Skeletal muscle tissue (tissue), 4 donors: Measurements from ENCODE around the gene TM2D1. TPM values are rescaled to one million over a fixed set of nuclear protein-coding genes. Genes with fewer than 3 reads are reported as not detected.
A peak's percentile ranks its signal among the peaks of the same experiment; 100 is the strongest.
"Not testable (repeated sequence)": the region's sequence is repeated elsewhere in the genome, so short reads cannot be mapped to it uniquely, and the experiment has no call there.

ENCODE experiments used
- H3K27ac ChIP-seq: one replicate; pipeline ENCODE4 v1.7.0; 2013; ENCODE audit warnings: mild to moderate bottlenecking, low read depth, low read length, inconsistent platforms
- H3K27me3 ChIP-seq, 3 donors: one replicate each; pipeline ENCODE4 v1.7.0; 2013; ENCODE audit warnings: low read length in 3 of 3; ENCODE audit not compliant: control insufficient read depth in 3 of 3, insufficient read depth in 3 of 3
- H3K36me3 ChIP-seq, 3 donors: one replicate each; pipeline ENCODE4 v1.7.0; 2013; ENCODE audit warnings: low read length in 3 of 3; ENCODE audit not compliant: control insufficient read depth in 3 of 3, insufficient read depth in 3 of 3
- H3K4me1 ChIP-seq, 3 donors: one replicate each; pipeline ENCODE4 v1.7.0; 2013; ENCODE audit warnings: low read length in 3 of 3, mild to moderate bottlenecking in 3 of 3; ENCODE audit not compliant: control insufficient read depth in 3 of 3, insufficient read depth in 3 of 3
- H3K4me3 ChIP-seq, 3 donors: one replicate each; pipeline ENCODE4 v1.7.0; 2013; ENCODE audit warnings: low read length in 3 of 3
- H3K9ac ChIP-seq, 3 donors: one replicate each; pipeline ENCODE4 v1.7.0; 2013; ENCODE audit warnings: low read length in 3 of 3, mild to moderate bottlenecking in 3 of 3, moderate library complexity in 2 of 3, low read depth in 1 of 3
- H3K9me3 ChIP-seq, 3 donors: one replicate each; pipeline ENCODE4 v1.7.0; 2013; ENCODE audit warnings: low read length in 3 of 3; ENCODE audit not compliant: control insufficient read depth in 3 of 3
- total RNA-seq: library from RNA; depleted of rRNA; stranded (reverse); fragments of >200 nt; gene quantifications from one replicate; pipeline ENCODE4 v1.2.3, GENCODE V29; 2014
- donor health status: Osteomylitis.

TM2D1 gene
- total RNA-seq, 1 donor from 2014 or later: 56.9 TPM

- H3K9me3 ChIP-seq: no peaks in the 10 kb centered on the region
- peak overlapping the region; percentile 99 to 100 (median 99) for H3K9ac ChIP-seq
- H3K4me1 ChIP-seq: peaks cover 6 to 11% (median 7%) of the 10 kb centered on the region in 3 donors
- H3K36me3 ChIP-seq: peaks cover 0 to 5% (median 3%) of the 10 kb centered on the region in 3 donors
- H3K27me3 ChIP-seq: no peaks in the 10 kb centered on the region
- H3K4me3 ChIP-seq: peak overlapping the region; percentile 97 to 100 (median 100)
- H3K27ac ChIP-seq: peak overlapping the region; percentile 95
Observed at GRCh38 chr1:61724506-61724812, 482 bp downstream of the TM2D1 start.

GRCh38 chr1:61718996-61719663, 5.8 kb downstream of the TM2D1 start:
- H3K9me3 ChIP-seq, H3K4me3 ChIP-seq, H3K4me1 ChIP-seq, H3K27me3 ChIP-seq, H3K27ac ChIP-seq, H3K9ac ChIP-seq: not testable (repeated sequence)
- H3K36me3 ChIP-seq: peaks cover 0 to 11% (median 3%) of the 10 kb centered on the region in 3 donors

GRCh38 chr1:61711969-61712368, 13.0 kb downstream of the TM2D1 start:
- no peak overlapping the region for H3K27ac ChIP-seq
- H3K9ac ChIP-seq: no peak overlapping the region
- H3K9me3 ChIP-seq: no peaks in the 10 kb centered on the region
- H3K4me1 ChIP-seq: no peaks in the 10 kb centered on the region
- no peaks in the 10 kb centered on the region for H3K27me3 ChIP-seq
- peaks cover 5 to 16% (median 15%) of the 10 kb centered on the region in 3 donors for H3K36me3 ChIP-seq
- H3K4me3 ChIP-seq: no peak overlapping the region

- H3K4me1 ChIP-seq, H3K9me3 ChIP-seq: not testable (repeated sequence)
- peaks cover 5 to 17% (median 16%) of the 10 kb centered on the region in 3 donors for H3K36me3 ChIP-seq
Observed at GRCh38 chr1:61711257-61711656, 13.7 kb downstream of the TM2D1 start.

GRCh38 chr1:61709908-61710289, 15.0 kb downstream of the TM2D1 start:
- no peak overlapping the region for H3K4me3 ChIP-seq
- no peak overlapping the region for H3K9ac ChIP-seq
- no peaks in the 10 kb centered on the region for H3K27me3 ChIP-seq
- no peak overlapping the region for H3K27ac ChIP-seq
- peaks cover 5 to 23% (median 22%) of the 10 kb centered on the region in 3 donors for H3K36me3 ChIP-seq
- H3K4me1 ChIP-seq: no peaks in the 10 kb centered on the region
- H3K9me3 ChIP-seq: no peaks in the 10 kb centered on the region

More at GRCh38 chr1:61711257-61711656, 13.7 kb downstream of the TM2D1 start:
- not testable (repeated sequence) for H3K27ac ChIP-seq, H3K27me3 ChIP-seq, H3K4me3 ChIP-seq, H3K9ac ChIP-seq

GRCh38 chr1:61708953-61709907, 15.7 kb downstream of the TM2D1 start:
- Histone ChIP-seq H3K36me3 (peaks cover 5 to 23% (median 22%) of the 10 kb centered on the region in 3 donors), H3K27ac (no peak overlapping the region), H3K27me3 (no peaks in the 10 kb centered on the region), H3K9me3 (no peaks in the 10 kb centered on the region), H3K9ac (no peak overlapping the region), H3K4me1 (no peaks in the 10 kb centered on the region), H3K4me3 (no peak overlapping the region)

- Histone ChIP-seq H3K4me1 (no peaks in the 10 kb centered on the region), H3K27ac (no peak overlapping the region), H3K9me3 (no peaks in the 10 kb centered on the region), H3K36me3 (peaks cover 8 to 33% (median 29%) of the 10 kb centered on the region in 3 donors), H3K27me3 (no peaks in the 10 kb centered on the region), H3K4me3 (no peak overlapping the region), H3K9ac (no peak overlapping the region)
Observed at GRCh38 chr1:61699911-61700851, 24.8 kb downstream of the TM2D1 start.

GRCh38 chr1:61692155-61692800, 32.7 kb downstream of the TM2D1 start:
- Histone ChIP-seq H3K9ac (no peak overlapping the region), H3K36me3 (peaks cover 1 to 6% (median 5%) of the 10 kb centered on the region in 3 donors), H3K4me3 (no peak overlapping the region), H3K9me3 (no peaks in the 10 kb centered on the region), H3K4me1 (no peaks in the 10 kb centered on the region), H3K27ac (no peak overlapping the region), H3K27me3 (no peaks in the 10 kb centered on the region)

GRCh38 chr1:61687901-61688300, 37.0 kb downstream of the TM2D1 start:
- Histone ChIP-seq H3K27me3 (no peaks in the 10 kb centered on the region), H3K27ac (no peak overlapping the region), H3K36me3 (peaks cover 0 to 5% (median 3%) of the 10 kb centered on the region in 3 donors), H3K9ac (no peak overlapping the region), H3K4me1 (no peaks in the 10 kb centered on the region), H3K9me3 (no peaks in the 10 kb centered on the region), H3K4me3 (no peak overlapping the region)
